Ramos (cell line): ENCODE measurements around the gene GYPC.
"Not testable (repeated sequence)": the region's sequence is repeated elsewhere in the genome, so short reads cannot be mapped to it uniquely, and the experiment has no call there.

ENCODE experiments used
- in situ Hi-C: fragments of 300-500 bp; cut with MboI; formaldehyde crosslinking; loops from one replicate; pipeline ENCODE4 v1.14.3; 2022; ENCODE audit warnings: low sequenced_read_pairs; ENCODE audit not compliant: unreplicated experiment

GYPC gene

GRCh38 chr2:126664639-126665038 is 8.7 kb downstream of the GYPC start:
- in situ Hi-C loops, result no loop called here

GRCh38 chr2:126665483-126665882 is 9.5 kb downstream of the GYPC start:
- in situ Hi-C loops, result no loop called here

- in situ Hi-C loops, result no loop called here
Observed at GRCh38 chr2:126668254-126668653, 12.3 kb downstream of the GYPC start.

- in situ Hi-C loops, result no loop called here
Observed at GRCh38 chr2:126669772-126670171, 13.8 kb downstream of the GYPC start.

- in situ Hi-C loops, result no loop called here
Observed at GRCh38 chr2:126671488-126671887, 15.5 kb downstream of the GYPC start.

- in situ Hi-C loops, result no loop called here
Observed at GRCh38 chr2:126672980-126673605, 17.1 kb downstream of the GYPC start.

GRCh38 chr2:126674075-126674744 is 18.3 kb downstream of the GYPC start:
- in situ Hi-C loops, result no loop called here

- in situ Hi-C loops, result no loop called here
Observed at GRCh38 chr2:126675637-126676036, 19.7 kb downstream of the GYPC start.

GRCh38 chr2:126676221-126677175 is 20.5 kb downstream of the GYPC start:
- in situ Hi-C loops, result no loop called here

GRCh38 chr2:126677176-126677538 is 21.2 kb downstream of the GYPC start:
- in situ Hi-C loops, result no loop called here

- in situ Hi-C loops, result no loop called here
Observed at GRCh38 chr2:126678269-126679065, 22.5 kb downstream of the GYPC start.

- in situ Hi-C loops, result no loop called here
Observed at GRCh38 chr2:126679094-126679713, 23.2 kb downstream of the GYPC start.

- in situ Hi-C loops, result no loop called here
Observed at GRCh38 chr2:126681505-126681904, 25.5 kb downstream of the GYPC start.

- in situ Hi-C loops, result no loop called here
Observed at GRCh38 chr2:126685629-126686028, 29.7 kb downstream of the GYPC start.

GRCh38 chr2:126686286-126686685 is 30.3 kb downstream of the GYPC start:
- in situ Hi-C loops, result no loop called here

GRCh38 chr2:126686841-126687485 is 31.0 kb downstream of the GYPC start:
- in situ Hi-C loops, result no loop called here

- in situ Hi-C loops, result no loop called here
Observed at GRCh38 chr2:126687503-126687902, 31.5 kb downstream of the GYPC start.

GRCh38 chr2:126688594-126688993 is 32.6 kb downstream of the GYPC start:
- in situ Hi-C loops, result not testable (repeated sequence)

GRCh38 chr2:126692241-126692640 is 36.3 kb downstream of the GYPC start:
- in situ Hi-C loops, result not testable (repeated sequence)
